SK-MEL-5 (cell line): ENCODE measurements around the gene SLC25A36. TPM values are rescaled to one million over a fixed set of nuclear protein-coding genes. Genes with fewer than 3 reads are reported as not detected.

Experiments used
- DNase-seq: peaks from one replicate; pipeline ENCODE4 v3.0.0-alpha.2; 2016; ENCODE audit warnings: low read depth, low spot score
- in situ Hi-C: cut with HindIII; loops from 2 replicates; pipeline ENCODE4 v1.10.0; 2016; ENCODE audit warnings: low sequenced_read_pairs, high pct_unique_total_duplicates, low pct_unique_long_range_greater_than_20kb
- polyA plus RNA-seq, 2 experiments: library from polyadenylated mRNA; depleted of rRNA; stranded (reverse); fragments of >200 nt; gene quantifications; 2 replicates each; pipeline ENCODE4 v1.2.3, GENCODE V29; 2015
- total RNA-seq: library from RNA; depleted of rRNA; stranded (reverse); fragments of >200 nt; shearing (Covaris generic); gene quantifications from 2 replicates; pipeline ENCODE4 v1.2.3, GENCODE V29; 2014; rRNA removed

Gene SLC25A36
- 92.5 and 97.8 TPM in 2 replicates for total RNA-seq
- 39.0 and 54.0 TPM in 2 replicates for polyA plus RNA-seq (2015; cell fraction: cytosol; rRNA removed)
- polyA plus RNA-seq (2015; cell fraction: nucleus; rRNA removed) = 432 and 527 TPM in 2 replicates

- in situ Hi-C loops = no loop called here
Observed at GRCh38 chr3:140941434-140942220, at the start of gene SLC25A36. Gene SLC25A36 (plus strand): TSS chr3:140941836. CDS start chr3:140942055, 219 bp downstream.

GRCh38 chr3:140896997-140897396 is 44.6 kb upstream of the SLC25A36 start:
- in situ Hi-C loops = no loop called here
- no peak for DNase-seq

More at GRCh38 chr3:140941434-140942220, at the start of gene SLC25A36:
- DNase-seq = peak; percentile 98

GRCh38 chr3:140898340-140899180 is 43.1 kb upstream of the SLC25A36 start:
- peak; percentile 84 for DNase-seq
- in situ Hi-C loops = no loop called here

GRCh38 chr3:140899363-140899762 is 42.3 kb upstream of the SLC25A36 start:
- in situ Hi-C loops = no loop called here

GRCh38 chr3:140902791-140903190 is 38.8 kb upstream of the SLC25A36 start:
- DNase-seq = no peak

More at GRCh38 chr3:140899363-140899762, 42.3 kb upstream of the SLC25A36 start:
- DNase-seq = no peak

GRCh38 chr3:140903196-140903595 is 38.4 kb upstream of the SLC25A36 start:
- in situ Hi-C loops = no loop called here

More at GRCh38 chr3:140902791-140903190, 38.8 kb upstream of the SLC25A36 start:
- in situ Hi-C loops = no loop called here

GRCh38 chr3:140904521-140904920 is 37.1 kb upstream of the SLC25A36 start:
- DNase-seq = no peak
- in situ Hi-C loops = no loop called here

More at GRCh38 chr3:140903196-140903595, 38.4 kb upstream of the SLC25A36 start:
- DNase-seq = no peak

- DNase-seq = no peak
- in situ Hi-C loops = no loop called here
Observed at GRCh38 chr3:140905559-140905958, 36.1 kb upstream of the SLC25A36 start.

GRCh38 chr3:140906785-140907184 is 34.9 kb upstream of the SLC25A36 start:
- in situ Hi-C loops = no loop called here
- DNase-seq = no peak

- in situ Hi-C loops = no loop called here
- peak; percentile 79 for DNase-seq
Observed at GRCh38 chr3:140910860-140911259, 30.8 kb upstream of the SLC25A36 start.

GRCh38 chr3:140911822-140912221 is 29.8 kb upstream of the SLC25A36 start:
- in situ Hi-C loops = no loop called here
- DNase-seq = no peak

- no peak for DNase-seq
- in situ Hi-C loops = no loop called here
Observed at GRCh38 chr3:140913728-140914127, 27.9 kb upstream of the SLC25A36 start.

- in situ Hi-C loops = no loop called here
- no peak for DNase-seq
Observed at GRCh38 chr3:140914384-140914945, 27.2 kb upstream of the SLC25A36 start.

GRCh38 chr3:140916603-140917002 is 25.0 kb upstream of the SLC25A36 start:
- in situ Hi-C loops = no loop called here
- no peak for DNase-seq

GRCh38 chr3:140917772-140918171 is 23.9 kb upstream of the SLC25A36 start:
- in situ Hi-C loops = no loop called here
- DNase-seq = no peak

- in situ Hi-C loops = no loop called here
- DNase-seq = no peak
Observed at GRCh38 chr3:140920029-140920428, 21.6 kb upstream of the SLC25A36 start.

GRCh38 chr3:140922634-140923033 is 19.0 kb upstream of the SLC25A36 start:
- in situ Hi-C loops = no loop called here
- DNase-seq = peak; percentile 63
